Vagina (tissue), 2 donors: ENCODE results near the gene SMG9.

Source experiments
- CTCF ChIP-seq, 3 experiments: fragments of 450-650 bp in 2 of 3; fragments of 200-600 bp in 1 of 3; sonication (generic) in 1 of 3; IDR thresholded peaks; one replicate each; pipeline ENCODE4 v1.5.1; 2017 to 2019; ENCODE audit warnings: antibody characterized with exemption in 3 of 3, mild to moderate bottlenecking in 2 of 3, moderate library complexity in 2 of 3
- POLR2A ChIP-seq, 2 donors: fragments of 450-650 bp; IDR thresholded peaks; one replicate each; pipeline ENCODE4 v1.6.1; 2017; ENCODE audit warnings: antibody characterized with exemption in 2 of 2, mild to moderate bottlenecking in 2 of 2, moderate library complexity in 2 of 2

GRCh38 chr19:43780706-43781525 lies 26.2 kb upstream of the SMG9 start, which contains the start of gene KCNN4:
- TF ChIP-seq CTCF (IDR thresholded peaks at IDR 0.05): no peak
- no peak for TF ChIP-seq POLR2A (IDR thresholded peaks at IDR 0.05)
